IMR-90 (cell line): ENCODE results near the gene DHRS7B.

Experiments used
- BHLHE40 ChIP-seq: fragments of 150-350 bp; IDR thresholded peaks from 2 replicates; pipeline ENCODE4 v1.6.1; 2016; ENCODE audit warnings: mild to moderate bottlenecking, low read depth, low read length
- CHD1 ChIP-seq: IDR thresholded peaks from 2 replicates; pipeline ENCODE4 v1.6.1; 2012; ENCODE audit warnings: low read depth, low read length, improper control_type of control experiment
- CTCF ChIP-seq: conservative IDR thresholded peaks from 2 replicates; pipeline ENCODE4 v1.5.1; 2012; ENCODE audit warnings: mild to moderate bottlenecking, low read depth, low read length, improper control_type of control experiment
- ELK1 ChIP-seq: fragments of 150-350 bp; IDR thresholded peaks from 2 replicates; pipeline ENCODE4 v1.6.1; 2016; ENCODE audit warnings: low read depth, mild to moderate bottlenecking, low read length, moderate library complexity, borderline replicate concordance
- FOS ChIP-seq: fragments of 150-350 bp; IDR thresholded peaks from 2 replicates; pipeline ENCODE4 v1.6.1; 2016; ENCODE audit warnings: low read depth, low read length
- MAFK ChIP-seq: IDR thresholded peaks from 2 replicates; pipeline ENCODE4 v1.6.1; 2012; ENCODE audit warnings: low read depth, low read length, improper control_type of control experiment
- POLR2A ChIP-seq: IDR thresholded peaks from 2 replicates; pipeline ENCODE4 v1.6.1; 2012; ENCODE audit warnings: mild to moderate bottlenecking, low read depth, low read length
- RAD21 ChIP-seq: IDR thresholded peaks from 2 replicates; pipeline ENCODE4 v1.6.1; 2012; ENCODE audit warnings: low read length, improper control_type of control experiment
- RFX5 ChIP-seq: IDR thresholded peaks from 2 replicates; pipeline ENCODE4 v1.8.0; 2012; ENCODE audit warnings: low read depth, mild to moderate bottlenecking, low read length, moderate library complexity
- SMC3 ChIP-seq: fragments of 150-350 bp; IDR thresholded peaks from 2 replicates; pipeline ENCODE4 v1.6.1; 2016; ENCODE audit warnings: low read depth, mild to moderate bottlenecking, antibody characterized with exemption, low read length, moderate library complexity
- TF ChIP-seq, protein P1 (sequence below): fragments of 150-350 bp; IDR thresholded peaks from 2 replicates; pipeline ENCODE4 v1.6.1; 2017; ENCODE audit warnings: mild to moderate bottlenecking, antibody characterized with exemption, low read length, low read depth

GRCh38 chr17:21211825-21212479, 85.2 kb downstream of the DHRS7B start:
- no peak for TF ChIP-seq CTCF
- no peak for TF ChIP-seq BHLHE40
- no peak for TF ChIP-seq RFX5
- TF ChIP-seq RAD21 = no peak
- no peak for TF ChIP-seq POLR2A
- TF ChIP-seq, protein P1, sequence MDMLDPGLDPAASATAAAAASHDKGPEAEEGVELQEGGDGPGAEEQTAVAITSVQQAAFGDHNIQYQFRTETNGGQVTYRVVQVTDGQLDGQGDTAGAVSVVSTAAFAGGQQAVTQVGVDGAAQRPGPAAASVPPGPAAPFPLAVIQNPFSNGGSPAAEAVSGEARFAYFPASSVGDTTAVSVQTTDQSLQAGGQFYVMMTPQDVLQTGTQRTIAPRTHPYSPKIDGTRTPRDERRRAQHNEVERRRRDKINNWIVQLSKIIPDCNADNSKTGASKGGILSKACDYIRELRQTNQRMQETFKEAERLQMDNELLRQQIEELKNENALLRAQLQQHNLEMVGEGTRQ = no peak
- TF ChIP-seq SMC3 = no peak
- no peak for TF ChIP-seq MAFK
- TF ChIP-seq FOS = no peak
- TF ChIP-seq CHD1 = no peak
- no peak for TF ChIP-seq ELK1
